Astrocyte of the spinal cord (primary cell): ENCODE results near the gene MRPS25.

Experiments
- DNase-seq: peaks from one replicate; pipeline ENCODE4 v3.0.0; 2011; ENCODE audit warnings: low read depth, low spot score
- H3K4me3 ChIP-seq: 2 replicates; pipeline ENCODE4 v1.5.1; 2011; ENCODE audit warnings: low read depth, mild to moderate bottlenecking, low read length, moderate library complexity
- in situ Hi-C: cut with HindIII; loops from 2 replicates; pipeline ENCODE4 v1.10.0; 2017; ENCODE audit warnings: low sequenced_read_pairs
- TF ChIP-seq, protein P1 (sequence below): IDR thresholded peaks from 2 replicates; pipeline ENCODE4 v1.5.1; 2012; ENCODE audit warnings: low read depth, mild to moderate bottlenecking, low read length, inconsistent platforms

The MRPS25 gene

DNA sequence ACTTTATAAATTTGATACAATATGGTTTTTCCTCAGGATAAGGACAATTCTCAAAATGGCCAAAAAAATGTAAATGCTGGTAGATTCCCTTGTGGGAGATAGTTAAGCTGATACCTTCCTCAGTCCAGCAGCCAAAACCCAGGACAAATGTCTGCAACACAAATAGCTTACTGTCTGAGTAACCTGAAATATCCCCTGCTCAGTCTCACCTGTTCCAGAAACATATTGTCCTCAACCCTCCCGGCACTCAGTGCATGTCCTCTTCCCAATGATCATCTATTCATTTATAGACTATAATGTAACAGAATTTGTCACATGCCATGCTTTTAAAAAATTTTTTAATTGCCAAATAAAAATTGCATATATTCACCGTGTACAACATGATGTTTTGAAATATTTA lies 21.6 kb upstream of the MRPS25 start:
- no peak overlapping the region for H3K4me3 ChIP-seq
- in situ Hi-C loops, result no loop called here
- DNase-seq, result no peak
- TF ChIP-seq, protein P1, sequence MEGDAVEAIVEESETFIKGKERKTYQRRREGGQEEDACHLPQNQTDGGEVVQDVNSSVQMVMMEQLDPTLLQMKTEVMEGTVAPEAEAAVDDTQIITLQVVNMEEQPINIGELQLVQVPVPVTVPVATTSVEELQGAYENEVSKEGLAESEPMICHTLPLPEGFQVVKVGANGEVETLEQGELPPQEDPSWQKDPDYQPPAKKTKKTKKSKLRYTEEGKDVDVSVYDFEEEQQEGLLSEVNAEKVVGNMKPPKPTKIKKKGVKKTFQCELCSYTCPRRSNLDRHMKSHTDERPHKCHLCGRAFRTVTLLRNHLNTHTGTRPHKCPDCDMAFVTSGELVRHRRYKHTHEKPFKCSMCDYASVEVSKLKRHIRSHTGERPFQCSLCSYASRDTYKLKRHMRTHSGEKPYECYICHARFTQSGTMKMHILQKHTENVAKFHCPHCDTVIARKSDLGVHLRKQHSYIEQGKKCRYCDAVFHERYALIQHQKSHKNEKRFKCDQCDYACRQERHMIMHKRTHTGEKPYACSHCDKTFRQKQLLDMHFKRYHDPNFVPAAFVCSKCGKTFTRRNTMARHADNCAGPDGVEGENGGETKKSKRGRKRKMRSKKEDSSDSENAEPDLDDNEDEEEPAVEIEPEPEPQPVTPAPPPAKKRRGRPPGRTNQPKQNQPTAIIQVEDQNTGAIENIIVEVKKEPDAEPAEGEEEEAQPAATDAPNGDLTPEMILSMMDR, result no peak

DNA sequence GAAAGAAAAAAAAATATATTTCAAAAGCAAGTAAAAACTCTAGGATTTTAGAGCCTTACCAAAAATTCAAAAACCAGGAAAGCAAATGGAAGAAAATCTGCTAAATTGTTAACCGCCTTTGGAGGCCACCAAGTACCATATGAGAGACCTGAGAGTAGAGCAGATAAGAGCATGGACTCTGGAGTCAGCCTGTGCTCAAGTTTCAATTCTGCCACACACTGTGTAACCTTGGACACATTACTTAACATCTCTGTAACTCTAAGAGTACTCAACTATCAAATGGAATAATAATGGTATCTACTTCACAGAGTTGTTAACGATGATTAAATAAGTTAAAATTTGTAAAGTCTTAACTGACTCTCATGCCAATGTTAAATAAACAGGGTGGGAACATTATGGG lies 21.1 kb upstream of the MRPS25 start:
- H3K4me3 ChIP-seq, result no peak overlapping the region
- TF ChIP-seq, protein P1, result no peak
- in situ Hi-C loops, result no loop called here
- DNase-seq, result no peak

DNA sequence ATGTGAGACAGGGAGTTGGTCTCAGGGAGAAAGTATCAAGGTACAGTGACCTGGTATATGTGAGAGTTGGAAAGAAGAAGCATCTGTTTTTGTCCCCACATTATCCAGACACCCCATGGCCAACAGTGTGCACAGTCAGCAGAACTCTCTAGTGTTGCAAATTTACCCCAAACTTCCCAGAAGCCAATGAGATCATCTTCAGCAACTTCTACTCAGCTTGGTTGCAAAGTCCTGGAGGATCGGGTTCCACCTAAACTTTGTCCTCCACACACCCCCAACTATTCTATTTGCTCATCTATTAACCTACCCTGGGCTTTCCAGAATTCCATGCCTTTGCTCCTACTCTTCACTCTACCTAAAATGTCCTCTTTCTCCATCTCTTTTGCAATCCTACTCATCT lies 18.1 kb upstream of the MRPS25 start:
- TF ChIP-seq, protein P1, result no peak
- in situ Hi-C loops, result no loop called here
- no peak overlapping the region for H3K4me3 ChIP-seq
- no peak for DNase-seq

DNA sequence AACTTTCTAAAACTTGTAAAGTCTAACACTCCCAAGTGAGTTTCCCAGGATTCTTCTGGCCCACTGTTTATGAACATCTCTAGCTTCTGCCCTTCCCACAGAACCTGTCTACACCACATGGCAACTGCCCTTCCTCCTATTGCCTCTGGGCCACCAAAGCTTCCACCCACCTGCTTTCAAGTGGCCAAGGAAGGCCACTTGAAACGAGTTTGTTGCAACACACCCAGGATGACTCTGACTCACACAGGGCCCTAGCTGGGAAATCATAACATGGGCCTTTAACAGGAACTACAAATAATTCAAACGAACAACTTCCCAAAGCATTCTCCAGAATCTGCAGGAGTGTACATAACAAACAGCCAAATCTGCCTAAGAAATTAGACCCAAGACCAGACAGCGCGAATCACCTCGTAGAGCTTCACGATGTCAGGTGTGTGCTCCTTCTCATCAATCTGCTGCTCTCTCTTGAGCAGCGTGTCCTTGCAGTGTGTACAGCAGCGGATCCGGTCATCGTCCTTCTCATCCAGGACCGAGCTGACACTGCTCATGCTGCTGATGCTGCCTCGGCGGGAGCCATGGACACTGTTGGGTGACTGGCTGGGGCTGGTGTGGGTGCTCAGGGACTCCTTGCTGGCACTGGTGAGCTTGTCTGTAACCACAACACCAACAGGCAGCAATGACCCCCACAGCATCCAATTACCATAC lies 17.0 kb upstream of the MRPS25 start:
- no peak for DNase-seq
- in situ Hi-C loops, result no loop called here
- no peak overlapping the region for H3K4me3 ChIP-seq
- TF ChIP-seq, protein P1, result no peak

DNA sequence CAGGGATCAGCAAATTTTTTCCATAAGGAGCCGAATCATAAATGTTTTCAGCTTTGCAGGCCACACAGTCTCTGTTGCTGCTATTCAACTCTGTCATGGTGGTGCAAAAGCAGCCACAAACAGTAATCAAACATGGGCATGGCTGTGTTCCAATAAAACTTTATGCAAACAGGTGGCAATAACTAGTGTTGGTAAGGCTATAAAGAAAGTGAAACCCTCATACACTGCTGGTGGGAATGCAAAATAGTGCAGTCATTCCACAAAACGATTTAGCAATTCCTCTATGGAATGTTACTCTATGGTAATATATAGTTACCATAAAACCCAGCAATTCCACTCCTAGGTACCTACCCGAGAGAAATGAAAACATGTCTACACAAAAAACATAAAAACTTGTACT lies 14.0 kb upstream of the MRPS25 start:
- no peak for DNase-seq
- H3K4me3 ChIP-seq, result no peak overlapping the region
- TF ChIP-seq, protein P1, result no peak
- in situ Hi-C loops, result no loop called here

DNA sequence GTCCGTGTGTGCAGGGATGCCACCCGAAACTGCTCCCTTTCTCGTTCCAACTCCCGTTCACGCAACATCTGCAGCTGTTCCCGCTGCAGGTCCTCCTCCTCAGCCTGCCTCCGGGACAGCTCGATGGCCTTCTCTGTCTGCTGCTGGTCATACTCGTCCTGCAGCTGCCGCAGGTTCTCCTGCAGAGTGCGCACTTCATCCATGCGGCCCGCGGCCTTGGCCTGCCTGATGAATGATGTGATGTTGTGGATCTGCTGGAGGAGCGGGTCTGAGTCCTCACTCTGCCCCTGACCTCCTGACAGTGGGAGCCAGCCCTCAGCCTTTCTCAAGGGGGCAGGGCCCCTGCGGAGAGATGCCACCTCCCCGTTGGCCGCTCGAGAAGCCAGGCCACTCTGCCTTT lies 9.4 kb upstream of the MRPS25 start:
- TF ChIP-seq, protein P1, result no peak
- no peak for DNase-seq
- in situ Hi-C loops, result no loop called here
- H3K4me3 ChIP-seq, result no peak overlapping the region
